Retinal pigment epithelial cell (primary cell): ENCODE data around the gene SLC29A2.
"Not testable (repeated sequence)": the region's sequence is repeated elsewhere in the genome, so short reads cannot be mapped to it uniquely, and the experiment has no call there.

Experiments
- DNase-seq: peaks from one replicate; pipeline ENCODE4 v3.0.0-alpha.2; 2010; ENCODE audit warnings: low read depth
- H3K4me3 ChIP-seq: 2 replicates; pipeline ENCODE4 v1.5.1; 2011; ENCODE audit warnings: mild to moderate bottlenecking, low read length, control low read depth, moderate library complexity
- CTCF ChIP-seq: conservative IDR thresholded peaks from 2 replicates; pipeline ENCODE4 v1.5.1; 2011; ENCODE audit warnings: low read depth, low read length, control low read depth, inconsistent platforms

Gene SLC29A2

GRCh38 chr11:66408488-66409214 lies 37.1 kb upstream of the SLC29A2 start:
- H3K4me3 ChIP-seq = peak overlapping the region; percentile 32
- DNase-seq = peak; percentile 19
- TF ChIP-seq CTCF = peak; percentile 100

- TF ChIP-seq CTCF = no peak
- no peak overlapping the region for H3K4me3 ChIP-seq
- no peak for DNase-seq
Observed at GRCh38 chr11:66407651-66408050, 36.1 kb upstream of the SLC29A2 start.

GRCh38 chr11:66393954-66394353 lies 22.4 kb upstream of the SLC29A2 start:
- TF ChIP-seq CTCF = no peak
- no peak overlapping the region for H3K4me3 ChIP-seq
- no peak for DNase-seq

- no peak for TF ChIP-seq CTCF
- H3K4me3 ChIP-seq = no peak overlapping the region
- DNase-seq = no peak
Observed at GRCh38 chr11:66391322-66391721, 19.8 kb upstream of the SLC29A2 start.

- no peak overlapping the region for H3K4me3 ChIP-seq
- DNase-seq = no peak
- TF ChIP-seq CTCF = peak; percentile 87
Observed at GRCh38 chr11:66388780-66389386, 17.3 kb upstream of the SLC29A2 start.

GRCh38 chr11:66386171-66387069 lies 14.9 kb upstream of the SLC29A2 start:
- H3K4me3 ChIP-seq = peak overlapping the region; percentile 39
- peak; percentile 98 for TF ChIP-seq CTCF
- peak; percentile 26 for DNase-seq

- DNase-seq = not testable (repeated sequence)
Observed at GRCh38 chr11:66384316-66384715, 12.8 kb upstream of the SLC29A2 start.

GRCh38 chr11:66380264-66380663 lies 8.7 kb upstream of the SLC29A2 start:
- not testable (repeated sequence) for H3K4me3 ChIP-seq, DNase-seq

More at GRCh38 chr11:66384316-66384715, 12.8 kb upstream of the SLC29A2 start:
- H3K4me3 ChIP-seq = not testable (repeated sequence)

- not testable (repeated sequence) for DNase-seq, H3K4me3 ChIP-seq
Observed at GRCh38 chr11:66373690-66374287, 2.2 kb upstream of the SLC29A2 start.
